Fibroblast of villous mesenchyme (primary cell): ENCODE measurements around the gene CYP3A4. TPM values are rescaled to one million over a fixed set of nuclear protein-coding genes. Genes with fewer than 3 reads are reported as not detected.
"Not testable (repeated sequence)": the region's sequence is repeated elsewhere in the genome, so short reads cannot be mapped to it uniquely, and the experiment has no call there.

Source experiments
- DNase-seq: peaks from one replicate; pipeline ENCODE4 v3.0.0-alpha.2; 2010; ENCODE audit warnings: low read depth
- H3K4me3 ChIP-seq: 2 replicates; pipeline ENCODE4 v1.5.1; 2011; ENCODE audit warnings: low read depth, mild to moderate bottlenecking, low read length
- total RNA-seq: library from RNA; depleted of rRNA; stranded (reverse); fragments of >200 nt; gene quantifications from 2 replicates; pipeline ENCODE4 v1.2.3, GENCODE V29; 2012
- TF ChIP-seq, protein P1 (sequence below): IDR thresholded peaks from 2 replicates; pipeline ENCODE4 v1.5.1; 2012; ENCODE audit warnings: low read depth, mild to moderate bottlenecking, low read length; ENCODE audit not compliant: insufficient read depth

CYP3A4 gene
- total RNA-seq, 1 donor = not detected

DNA sequence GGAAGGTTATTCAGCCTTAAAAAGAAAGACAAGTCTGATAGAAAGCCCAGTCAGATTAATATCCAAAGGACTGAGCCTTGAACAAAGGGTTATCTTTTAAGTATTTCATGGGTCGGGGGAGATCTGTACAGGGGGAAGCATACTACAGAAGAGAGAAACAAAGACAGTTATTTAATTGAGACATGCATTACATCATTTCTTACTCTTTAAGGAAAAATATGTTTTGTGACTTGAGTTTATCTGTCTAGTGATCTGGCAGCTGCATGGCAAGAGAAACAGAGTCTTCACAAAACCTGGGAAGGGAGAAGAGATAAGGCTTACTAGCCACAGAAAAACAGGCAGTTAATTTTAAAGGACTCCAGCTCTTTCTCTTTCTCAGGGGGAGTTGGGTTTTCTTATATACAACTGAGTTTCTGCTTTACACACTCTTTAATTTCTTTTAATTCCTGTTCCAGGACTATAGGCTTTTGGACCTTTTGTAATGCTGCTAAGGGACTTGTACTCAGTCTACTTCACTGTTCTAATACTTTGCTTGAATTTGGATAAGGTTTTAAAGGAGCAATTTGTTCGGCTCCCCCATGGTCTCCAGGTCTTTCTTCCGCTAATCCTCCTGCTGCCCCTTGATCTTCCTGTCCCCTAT is 23.0 kb upstream of the CYP3A4 start:
- no peak for DNase-seq
- TF ChIP-seq, protein P1, sequence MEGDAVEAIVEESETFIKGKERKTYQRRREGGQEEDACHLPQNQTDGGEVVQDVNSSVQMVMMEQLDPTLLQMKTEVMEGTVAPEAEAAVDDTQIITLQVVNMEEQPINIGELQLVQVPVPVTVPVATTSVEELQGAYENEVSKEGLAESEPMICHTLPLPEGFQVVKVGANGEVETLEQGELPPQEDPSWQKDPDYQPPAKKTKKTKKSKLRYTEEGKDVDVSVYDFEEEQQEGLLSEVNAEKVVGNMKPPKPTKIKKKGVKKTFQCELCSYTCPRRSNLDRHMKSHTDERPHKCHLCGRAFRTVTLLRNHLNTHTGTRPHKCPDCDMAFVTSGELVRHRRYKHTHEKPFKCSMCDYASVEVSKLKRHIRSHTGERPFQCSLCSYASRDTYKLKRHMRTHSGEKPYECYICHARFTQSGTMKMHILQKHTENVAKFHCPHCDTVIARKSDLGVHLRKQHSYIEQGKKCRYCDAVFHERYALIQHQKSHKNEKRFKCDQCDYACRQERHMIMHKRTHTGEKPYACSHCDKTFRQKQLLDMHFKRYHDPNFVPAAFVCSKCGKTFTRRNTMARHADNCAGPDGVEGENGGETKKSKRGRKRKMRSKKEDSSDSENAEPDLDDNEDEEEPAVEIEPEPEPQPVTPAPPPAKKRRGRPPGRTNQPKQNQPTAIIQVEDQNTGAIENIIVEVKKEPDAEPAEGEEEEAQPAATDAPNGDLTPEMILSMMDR = no peak
- no peak overlapping the region for H3K4me3 ChIP-seq

GRCh38 chr7:99805641-99806040 is 21.7 kb upstream of the CYP3A4 start:
- no peak overlapping the region for H3K4me3 ChIP-seq
- TF ChIP-seq, protein P1 = no peak
- no peak for DNase-seq

DNA sequence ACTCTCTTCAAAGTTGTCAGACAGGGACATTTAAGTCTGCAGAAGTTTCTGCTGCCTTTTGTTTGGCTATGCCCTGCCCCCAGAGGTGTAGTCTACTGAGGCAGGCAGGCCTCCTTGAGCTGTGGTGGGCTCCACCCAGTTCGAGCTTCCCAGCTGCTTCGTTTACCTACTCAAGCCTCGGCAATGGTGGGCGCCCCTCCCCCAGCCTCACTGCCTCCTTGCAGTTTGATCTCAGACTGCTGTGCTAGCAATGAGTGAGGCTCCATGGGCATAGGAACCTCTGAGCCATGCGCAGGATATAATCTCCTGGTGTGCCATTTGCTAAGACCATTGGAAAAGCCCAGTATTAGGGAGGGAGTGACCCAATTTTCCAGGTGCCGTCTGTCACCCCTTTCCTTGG is 19.1 kb upstream of the CYP3A4 start:
- DNase-seq, H3K4me3 ChIP-seq: not testable (repeated sequence)

- not testable (repeated sequence) for H3K4me3 ChIP-seq, DNase-seq
Measured at GRCh38 chr7:99801407-99801806, 17.4 kb upstream of the CYP3A4 start.

- TF ChIP-seq, protein P1 = no peak
- DNase-seq = no peak
- H3K4me3 ChIP-seq = no peak overlapping the region
Measured at GRCh38 chr7:99798972-99799371, 15.0 kb upstream of the CYP3A4 start.

DNA sequence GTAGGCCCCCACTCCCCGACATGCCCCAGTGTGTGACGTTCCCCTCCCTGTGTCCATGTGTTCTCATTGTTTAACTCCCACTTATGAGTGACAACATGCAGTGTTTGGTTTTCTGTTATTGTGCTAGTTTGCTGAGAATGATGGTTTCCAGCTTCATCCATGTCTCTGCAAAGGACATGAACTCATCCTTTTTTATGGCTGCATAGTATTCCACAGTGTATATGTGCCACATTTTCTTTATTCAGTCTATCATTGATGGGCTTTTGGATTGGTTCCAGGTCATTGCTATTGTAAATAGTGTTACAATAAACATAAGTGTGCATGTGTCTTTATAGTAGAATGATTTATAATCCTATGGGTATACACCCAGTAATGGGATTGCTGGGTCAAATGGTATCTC is 11.9 kb upstream of the CYP3A4 start:
- DNase-seq, H3K4me3 ChIP-seq: not testable (repeated sequence)

DNA sequence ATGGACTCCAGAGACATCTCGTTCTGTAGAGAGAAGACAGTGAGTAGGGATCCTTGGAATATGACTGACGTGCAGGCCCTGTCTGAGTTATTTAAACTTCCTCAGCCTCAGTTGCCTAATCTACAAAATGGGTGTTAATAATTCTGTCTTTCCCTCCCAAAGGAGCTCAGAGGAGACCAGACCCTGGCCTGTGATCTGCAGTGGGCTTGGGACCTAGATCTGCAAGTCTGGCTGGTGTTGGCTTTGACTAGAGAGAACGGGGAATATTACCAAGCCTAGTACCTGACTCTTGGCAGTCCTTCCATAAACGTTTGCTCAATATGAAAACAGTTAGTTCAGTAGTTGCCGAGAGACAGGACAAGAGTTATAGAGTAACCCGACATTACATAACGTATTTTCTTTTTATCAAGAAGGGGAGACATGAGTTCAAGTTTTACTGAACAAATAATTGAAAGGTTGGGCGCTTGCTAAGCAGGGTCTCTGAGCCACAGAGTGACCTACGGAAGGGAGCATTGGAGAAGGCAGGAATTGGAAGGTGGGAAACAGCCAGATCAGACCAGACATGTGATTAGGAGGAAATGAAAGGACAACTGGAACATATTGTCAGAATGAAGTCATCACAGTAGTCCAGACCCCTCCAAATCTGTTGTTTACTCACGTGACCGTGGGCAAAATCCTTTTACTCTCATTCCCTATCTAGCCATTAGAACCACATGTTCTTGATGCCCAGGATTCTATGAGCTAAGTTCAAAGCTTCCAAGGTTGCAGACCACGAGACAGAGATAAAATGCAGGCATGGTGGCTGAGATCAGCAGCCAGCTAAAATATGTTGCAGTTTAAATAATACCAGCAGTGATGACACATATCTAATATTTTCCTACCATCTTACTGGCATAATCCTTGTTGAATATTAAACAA is 10.9 kb upstream of the CYP3A4 start:
- no peak overlapping the region for H3K4me3 ChIP-seq
- TF ChIP-seq, protein P1 = no peak
- DNase-seq = peak; percentile 1

- H3K4me3 ChIP-seq = no peak overlapping the region
- no peak for DNase-seq
- TF ChIP-seq, protein P1 = no peak
Measured at GRCh38 chr7:99793443-99793842, 9.5 kb upstream of the CYP3A4 start.
